GM12891 (cell line): Measurements from ENCODE around the gene LRRFIP2.
"Not testable (repeated sequence)": the region's sequence is repeated elsewhere in the genome, so short reads cannot be mapped to it uniquely, and the experiment has no call there.

Experiments
- DNase-seq: peaks from one replicate; pipeline ENCODE4 v3.0.0; 2011; ENCODE audit warnings: low spot score; ENCODE audit not compliant: insufficient read length
- FAIRE-seq: peaks from 2 replicates; lab custom pipeline; 2011; peaks lifted over from hg19 to GRCh38; lab: Jason Lieb, UNC
- PAX5 ChIP-seq: IDR thresholded peaks from 2 replicates; pipeline ENCODE4 v1.6.1; 2011; ENCODE audit warnings: low read length, moderate library complexity, mild to moderate bottlenecking; ENCODE audit not compliant: insufficient read depth, severe bottlenecking
- POLR2A ChIP-seq: IDR thresholded peaks from 2 replicates; pipeline ENCODE4 v1.6.1; 2011; ENCODE audit warnings: low read depth, low read length, control low read depth
- POLR2AphosphoS5 ChIP-seq: IDR thresholded peaks from 2 replicates; pipeline ENCODE4 v1.6.1; 2011; ENCODE audit warnings: low read depth, low read length, control low read depth
- POU2F2 ChIP-seq: IDR thresholded peaks from 2 replicates; pipeline ENCODE4 v1.6.1; 2011; ENCODE audit warnings: low read depth, mild to moderate bottlenecking, control low read depth, low read length, moderate library complexity
- SPI1 ChIP-seq: IDR thresholded peaks from 2 replicates; pipeline ENCODE4 v1.6.1; 2011; ENCODE audit warnings: low read depth, low read length, control low read depth
- TAF1 ChIP-seq: IDR thresholded peaks from 2 replicates; pipeline ENCODE4 v1.6.1; 2011; ENCODE audit warnings: low read depth, low read length, control low read depth

LRRFIP2 gene

DNA sequence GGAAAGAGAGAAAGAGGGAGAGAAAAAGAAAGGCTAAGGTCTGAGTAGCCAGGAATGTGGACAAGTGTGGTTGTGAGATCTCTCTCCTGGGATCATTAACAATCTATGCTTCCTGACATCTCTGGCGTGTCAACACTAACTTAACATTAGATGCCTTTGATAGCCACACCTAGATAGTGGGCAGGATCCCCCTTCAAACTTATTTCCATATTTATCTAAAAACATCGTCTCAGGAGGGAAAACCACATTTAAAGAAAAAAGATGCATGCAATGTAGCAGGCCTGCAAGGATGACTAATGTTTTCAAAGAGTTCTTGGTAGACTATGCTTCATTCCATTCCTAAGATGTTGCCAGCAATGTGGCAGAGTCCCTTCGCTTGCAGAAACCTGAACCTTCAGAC lies 100.2 kb downstream of the LRRFIP2 start:
- FAIRE-seq (no peak), DNase-seq (no peak)
- TF ChIP-seq POU2F2 (no peak), PAX5 (no peak), TAF1 (no peak), POLR2AphosphoS5 (no peak), SPI1 (no peak), POLR2A (no peak)

DNA sequence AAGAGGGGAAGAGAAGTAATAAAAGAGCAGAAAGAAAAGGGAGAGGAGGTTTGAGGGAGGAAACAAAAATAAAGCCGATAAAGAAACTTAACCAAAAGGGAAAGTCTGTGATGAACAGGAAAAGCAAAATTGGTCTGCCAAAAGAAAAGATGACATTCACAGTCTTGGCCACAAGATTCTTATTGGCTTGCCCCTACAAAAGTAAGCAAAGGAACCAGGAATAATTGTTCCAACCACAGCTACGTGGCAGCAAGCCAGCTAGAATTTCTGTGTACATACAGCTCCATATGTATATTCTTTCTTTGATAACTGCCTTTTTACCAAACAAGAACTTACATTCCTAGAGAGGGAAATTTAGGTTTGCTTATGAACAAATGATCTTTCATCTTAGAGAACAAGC lies 101.5 kb downstream of the LRRFIP2 start:
- FAIRE-seq (no peak), DNase-seq (no peak)
- TF ChIP-seq TAF1 = no peak
- TF ChIP-seq POU2F2 = no peak
- no peak for TF ChIP-seq SPI1
- TF ChIP-seq PAX5 = no peak
- TF ChIP-seq POLR2A = no peak

DNA sequence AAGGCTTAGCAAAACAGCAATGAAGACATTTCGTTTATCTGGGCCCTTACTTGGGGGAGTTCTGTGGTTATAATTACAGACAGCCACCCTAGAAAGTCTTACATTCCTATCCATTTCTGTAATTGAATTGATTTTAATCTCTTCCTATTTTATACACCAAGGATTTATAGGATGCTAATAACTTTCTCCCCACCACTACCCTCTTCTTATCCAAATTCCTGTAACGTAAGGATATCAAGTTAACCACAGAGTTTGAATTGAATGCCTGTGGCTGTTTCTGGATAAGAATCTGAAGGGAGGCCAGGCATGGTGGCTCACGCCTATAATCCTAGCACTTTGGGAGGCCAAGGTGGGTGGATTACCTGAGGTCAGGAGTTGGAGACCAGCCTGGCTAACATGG lies 102.5 kb downstream of the LRRFIP2 start:
- TF ChIP-seq TAF1 (no peak), POU2F2 (no peak), PAX5 (no peak), POLR2A (no peak), SPI1 (no peak), POLR2AphosphoS5 (no peak)
- FAIRE-seq (no peak), DNase-seq (no peak)

DNA sequence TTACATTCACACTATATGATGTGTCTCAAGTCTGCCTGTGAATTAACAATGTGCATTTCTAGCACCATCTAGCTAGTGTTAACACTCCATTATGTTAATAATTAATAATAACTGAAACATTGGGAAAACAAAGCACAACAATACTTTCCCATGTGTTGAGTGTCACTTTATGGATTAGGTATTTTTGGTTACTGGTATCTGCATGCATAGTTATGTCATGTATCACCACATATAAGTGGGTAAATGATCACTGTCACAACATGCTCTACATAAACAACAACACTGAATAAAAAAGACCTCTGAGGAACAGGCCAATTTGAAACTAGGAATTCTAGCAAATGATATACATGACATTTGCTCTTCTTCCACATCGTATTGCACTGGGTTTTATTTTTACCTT lies 106.4 kb downstream of the LRRFIP2 start:
- DNase-seq (no peak), FAIRE-seq (peak; percentile 16)
- TF ChIP-seq TAF1 (no peak), POLR2AphosphoS5 (no peak), POLR2A (no peak), PAX5 (no peak), POU2F2 (no peak), SPI1 (no peak)

DNA sequence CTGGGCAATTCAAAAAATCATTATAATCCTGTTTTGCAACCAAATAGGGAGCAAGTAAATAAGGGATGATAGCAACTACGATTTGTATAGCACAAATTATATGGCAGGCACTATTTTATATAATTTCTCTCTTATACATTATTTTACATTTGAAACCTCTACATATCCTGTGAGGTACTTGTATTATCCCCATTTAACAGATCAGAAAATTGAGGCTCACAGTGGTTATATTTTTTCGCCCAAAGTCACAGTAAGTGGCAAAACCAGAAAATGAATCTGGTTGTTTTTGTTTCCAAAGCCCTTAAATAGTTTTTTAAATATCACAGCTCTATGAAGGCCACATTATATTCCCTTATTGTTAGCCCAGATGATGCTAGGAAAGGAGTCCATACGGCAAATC lies 106.8 kb downstream of the LRRFIP2 start:
- DNase-seq = no peak
- TF ChIP-seq PAX5 (no peak), POLR2A (no peak), TAF1 (no peak), SPI1 (no peak), POLR2AphosphoS5 (no peak), POU2F2 (no peak)

DNA sequence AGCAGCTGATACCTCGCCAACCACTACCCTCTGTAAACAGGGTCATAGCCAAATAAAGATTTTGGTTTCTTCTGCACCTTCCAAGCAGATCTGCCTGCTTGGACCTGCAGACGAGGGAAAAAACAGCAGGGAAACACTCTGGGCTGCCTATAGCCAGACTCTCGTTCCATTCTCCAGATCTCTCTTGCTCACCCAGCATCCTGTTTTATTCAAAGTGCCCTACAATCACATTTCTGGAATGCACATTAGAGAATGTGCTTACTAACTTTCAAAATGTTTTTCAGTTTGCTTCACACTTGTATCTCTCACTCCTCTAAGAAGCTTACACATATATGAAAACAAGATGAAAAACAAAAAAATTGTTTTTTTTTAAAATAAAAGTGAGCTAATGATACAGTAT lies 109.6 kb downstream of the LRRFIP2 start:
- DNase-seq = no peak
- FAIRE-seq = no peak
- no peak for TF ChIP-seq SPI1
- TF ChIP-seq PAX5 = no peak
- TF ChIP-seq POLR2AphosphoS5 = no peak
- TF ChIP-seq POU2F2 = no peak
- TF ChIP-seq POLR2A = no peak
- TF ChIP-seq TAF1 = no peak

More for the DNA sequence above, 106.8 kb downstream of the LRRFIP2 start:
- FAIRE-seq = no peak

DNA sequence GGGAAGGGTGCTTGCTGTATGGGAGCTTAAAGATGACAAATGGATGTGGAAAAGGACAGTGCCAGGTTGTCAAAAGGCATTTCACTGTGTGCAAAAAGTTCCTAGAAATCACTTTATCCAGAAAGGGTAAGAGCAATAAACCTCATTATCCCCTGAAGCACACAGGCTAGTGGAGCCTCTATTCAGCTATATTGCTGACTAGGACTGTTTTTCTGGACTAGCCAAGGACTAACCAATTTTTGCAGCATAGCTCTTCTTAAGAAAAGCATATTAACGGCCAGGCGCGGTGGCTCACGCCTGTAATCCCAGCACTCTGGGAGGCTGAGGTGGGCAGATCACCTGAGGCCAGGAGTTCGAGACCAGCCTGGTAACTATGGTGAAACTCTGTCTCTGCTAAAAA lies 116.3 kb downstream of the LRRFIP2 start:
- DNase-seq (no peak), FAIRE-seq (no peak)
- no peak for TF ChIP-seq SPI1
- no peak for TF ChIP-seq PAX5
- TF ChIP-seq POU2F2 = no peak
- no peak for TF ChIP-seq POLR2AphosphoS5
- TF ChIP-seq POLR2A = no peak
- no peak for TF ChIP-seq TAF1

DNA sequence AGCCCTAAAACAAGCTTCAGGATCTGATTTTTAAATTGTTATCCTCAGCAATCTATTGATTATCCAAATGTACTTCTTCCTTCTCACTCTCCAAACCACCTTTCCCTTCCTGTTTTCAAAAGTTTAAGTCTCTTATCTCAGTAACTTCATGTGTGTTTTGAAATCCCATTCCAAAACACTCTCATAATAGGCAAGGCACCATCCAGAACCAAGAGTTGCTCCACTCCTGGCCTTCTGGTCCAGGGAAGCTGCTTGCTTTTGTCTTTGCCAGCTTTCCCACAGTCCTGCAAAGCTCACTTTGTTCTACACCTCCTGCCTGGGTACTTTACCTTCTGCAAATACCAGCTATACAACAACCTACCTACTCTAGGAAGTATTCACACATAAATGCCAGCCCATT lies 117.6 kb downstream of the LRRFIP2 start:
- FAIRE-seq = no peak
- no peak for DNase-seq
- TF ChIP-seq POLR2A (no peak), POLR2AphosphoS5 (no peak), SPI1 (no peak), POU2F2 (no peak), PAX5 (no peak), TAF1 (no peak)

DNA sequence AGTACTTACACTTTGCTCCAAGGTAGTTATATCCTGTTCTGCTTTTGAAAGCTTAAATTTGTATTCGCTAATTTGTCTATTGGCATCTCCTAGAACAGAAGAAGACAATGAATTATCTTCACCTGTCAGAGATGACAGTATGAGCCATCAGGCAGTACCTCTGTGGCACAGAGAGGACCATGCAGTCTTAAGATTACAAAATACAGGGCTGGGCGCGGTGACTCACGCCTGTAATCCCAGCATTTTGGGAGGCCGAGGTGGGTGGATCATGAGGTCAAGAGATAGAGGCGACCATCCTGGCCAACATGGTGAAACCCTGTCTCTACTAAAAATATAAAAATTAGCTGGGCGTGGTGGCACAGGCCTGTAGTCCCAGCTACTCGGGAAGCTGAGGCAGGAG lies 119.3 kb downstream of the LRRFIP2 start:
- FAIRE-seq, DNase-seq: not testable (repeated sequence)

DNA sequence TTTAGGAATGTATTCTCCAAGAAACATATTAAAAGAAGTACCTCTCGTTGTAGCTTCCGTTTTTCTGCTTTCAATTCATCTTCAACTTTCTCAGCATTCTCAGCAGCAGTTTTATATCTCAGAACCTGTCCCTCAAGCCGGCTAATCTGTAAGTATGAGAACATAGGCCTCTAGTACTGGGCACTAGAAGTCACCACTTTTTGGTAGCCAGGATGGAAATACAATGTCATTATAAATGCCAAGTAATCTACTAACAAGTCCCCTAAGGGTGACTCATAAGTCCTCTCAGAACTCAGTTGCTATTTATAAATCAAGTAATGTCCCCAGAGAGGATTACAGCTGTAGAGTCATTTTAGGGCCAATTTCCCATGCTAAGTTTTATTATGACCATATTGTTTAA lies 120.0 kb downstream of the LRRFIP2 start:
- FAIRE-seq (no peak), DNase-seq (peak; percentile 15)
- no peak for TF ChIP-seq POLR2AphosphoS5
- no peak for TF ChIP-seq TAF1
- no peak for TF ChIP-seq PAX5
- TF ChIP-seq SPI1 = no peak
- no peak for TF ChIP-seq POU2F2
- no peak for TF ChIP-seq POLR2A

DNA sequence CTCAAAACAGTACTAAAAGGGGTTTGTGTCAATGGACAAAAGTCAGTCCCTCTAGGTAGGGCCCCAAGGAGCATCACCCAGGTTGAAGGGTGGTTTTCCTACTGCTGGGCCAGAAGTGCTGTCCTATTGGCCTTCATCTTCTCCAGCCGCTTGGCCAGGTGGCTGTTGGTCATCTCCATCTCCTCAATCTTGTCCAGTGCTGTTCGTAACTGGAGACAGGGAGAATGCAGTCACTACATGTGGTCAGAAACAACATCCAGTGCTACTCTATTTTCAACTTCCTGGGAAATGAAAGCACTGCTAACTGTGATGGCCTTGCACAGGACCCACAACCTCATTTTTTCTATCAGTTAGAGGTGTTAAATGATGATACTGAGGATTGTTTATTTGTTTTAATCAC lies 120.6 kb downstream of the LRRFIP2 start:
- DNase-seq (no peak), FAIRE-seq (no peak)
- no peak for TF ChIP-seq POLR2A
- TF ChIP-seq POU2F2 = no peak
- TF ChIP-seq SPI1 = no peak
- no peak for TF ChIP-seq POLR2AphosphoS5
- TF ChIP-seq TAF1 = no peak
- TF ChIP-seq PAX5 = no peak
